DMS53 (cell line): Measurements from ENCODE around the gene IL17REL.

ENCODE experiments used
- DNase-seq: peaks from one replicate; lab custom pipeline; 2025; lab: John Stamatoyannopoulos, UW

IL17REL gene

GRCh38 chr22:50002791-50003190 lies 9.8 kb downstream of the IL17REL start:
- no peak for DNase-seq

GRCh38 chr22:50001388-50002231 lies 11.0 kb downstream of the IL17REL start:
- no peak for DNase-seq

- no peak for DNase-seq
Measured at GRCh38 chr22:50000587-50001387, 11.8 kb downstream of the IL17REL start.

GRCh38 chr22:49999946-50000586 lies 12.5 kb downstream of the IL17REL start:
- no peak for DNase-seq

GRCh38 chr22:49999063-49999945 lies 13.3 kb downstream of the IL17REL start:
- no peak for DNase-seq

GRCh38 chr22:49998718-49999062 lies 13.9 kb downstream of the IL17REL start:
- DNase-seq = no peak

GRCh38 chr22:49997932-49998717 lies 14.4 kb downstream of the IL17REL start:
- DNase-seq = no peak

- DNase-seq = peak; percentile 89
Measured at GRCh38 chr22:49997251-49997599, 15.3 kb downstream of the IL17REL start.

- DNase-seq = peak; percentile 44
Measured at GRCh38 chr22:49996518-49997250, 15.9 kb downstream of the IL17REL start.

- DNase-seq = no peak
Measured at GRCh38 chr22:49996119-49996517, 16.4 kb downstream of the IL17REL start.

- DNase-seq = no peak
Measured at GRCh38 chr22:49995361-49996118, 17.0 kb downstream of the IL17REL start.

- DNase-seq = no peak
Measured at GRCh38 chr22:49995041-49995360, 17.6 kb downstream of the IL17REL start.

- no peak for DNase-seq
Measured at GRCh38 chr22:49994361-49995040, 18.1 kb downstream of the IL17REL start.

- no peak for DNase-seq
Measured at GRCh38 chr22:49993649-49994360, 18.8 kb downstream of the IL17REL start.

GRCh38 chr22:49992921-49993648 lies 19.5 kb downstream of the IL17REL start:
- DNase-seq = peak; percentile 82

GRCh38 chr22:49991907-49992533 lies 20.5 kb downstream of the IL17REL start:
- no peak for DNase-seq

GRCh38 chr22:49991167-49991566 lies 21.4 kb downstream of the IL17REL start:
- no peak for DNase-seq
